Measurements from ENCODE around the gene ADCY3. TPM values are rescaled to one million over a fixed set of nuclear protein-coding genes. Genes with fewer than 3 reads are reported as not detected.

ADCY3 gene
- total and polyA plus RNA-seq, 10 of the 15 experiments (the other 5 are each of a cell fraction or from before 2014, with no cell fraction given), result 2.8 to 102 (median 50.4) TPM

DNA sequence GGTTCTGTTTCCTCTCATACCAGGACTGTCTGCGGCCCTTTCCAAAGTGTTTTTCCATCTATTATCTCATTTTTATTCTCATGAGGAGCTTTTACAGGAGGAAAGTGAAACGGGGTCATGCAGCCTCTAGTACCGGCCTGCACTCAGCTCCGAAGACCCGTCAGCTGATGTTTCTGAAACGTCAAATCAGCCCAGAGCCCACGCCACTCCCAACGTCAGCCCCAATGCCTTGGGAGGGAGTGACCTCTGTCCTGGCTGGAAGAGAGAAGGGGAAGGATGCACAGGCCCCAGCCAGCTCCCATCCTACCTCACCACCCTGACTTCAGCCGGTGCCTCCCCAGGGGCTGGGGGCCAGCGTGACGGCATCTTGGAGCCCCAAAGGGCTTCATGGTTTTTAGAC lies 58.5 kb downstream of the ADCY3 start:
- no TSS peak for BruUV-seq (replicated peaks)
- WGBS (ENCODE audit: insufficient coverage, insufficient replicate concordance, low lambda C conversion rate, missing lambda C conversion rate), result 97% methylated on average over 11 of the region's 11 CpGs
- no peaks in the 10 kb centered on the region for H3K4me1 ChIP-seq (ENCODE audit: control insufficient read depth, insufficient read depth, low read length)
- no peak overlapping the region for H2AFZ ChIP-seq (ENCODE audit: control insufficient read depth, low read depth, low read length)
- DNase-seq (ENCODE audit: low read depth, low spot score), result no peak
- no peak overlapping the region for H3K4me3 ChIP-seq
- no peaks in the 10 kb centered on the region; the same call in none of the 2 replicates for H3K79me2 ChIP-seq (ENCODE audit: control insufficient read depth, insufficient read depth, low read length)
- H3K36me3 ChIP-seq (ENCODE audit: control insufficient read depth in 2 of 2, insufficient read depth in 2 of 2, low read length in 1 of 2), result peaks cover 7 to 8% of the 10 kb centered on the region in 2 experiments; a peak in 3 of 4 replicates
- in situ Hi-C loops (cut with MboI), result no loop called here
- TF ChIP-seq CEBPZ (IDR thresholded peaks at IDR 0.05; ENCODE audit: low read depth, low read length), result no peak
- TF ChIP-seq SUZ12 (IDR thresholded peaks at IDR 0.05; ENCODE audit: unreplicated experiment), result no peak
- no peak for TF ChIP-seq KLF5 (IDR thresholded peaks at IDR 0.05; ENCODE audit: partially characterized antibody)
- TF ChIP-seq, protein P1, sequence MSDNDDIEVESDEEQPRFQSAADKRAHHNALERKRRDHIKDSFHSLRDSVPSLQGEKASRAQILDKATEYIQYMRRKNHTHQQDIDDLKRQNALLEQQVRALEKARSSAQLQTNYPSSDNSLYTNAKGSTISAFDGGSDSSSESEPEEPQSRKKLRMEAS (IDR thresholded peaks at IDR 0.05; ENCODE audit: low read depth, low read length), result no peak
- no peak for TF ChIP-seq RUNX3 (IDR thresholded peaks at IDR 0.05; ENCODE audit: low read length)
- no peak for TF ChIP-seq MEF2A (IDR thresholded peaks at IDR 0.05; ENCODE audit: insufficient read depth, low read depth, low read length)
- TF ChIP-seq BHLHE40 (IDR thresholded peaks at IDR 0.05; ENCODE audit: borderline replicate concordance in 1 of 2, low read depth in 2 of 2, low read length in 1 of 2), result no peak
- TF ChIP-seq ZNF24 (IDR thresholded peaks at IDR 0.05), result no peak
- TF ChIP-seq SREBF1 (IDR thresholded peaks at IDR 0.05; ENCODE audit: low read length), result no peak
- TF ChIP-seq MYC (IDR thresholded peaks at IDR 0.05; ENCODE audit: insufficient read depth, insufficient read length, insufficient replicate concordance, low read length, severe bottlenecking), result no peak
- no peak for TF ChIP-seq CBX3 (IDR thresholded peaks at IDR 0.05; ENCODE audit: borderline replicate concordance, low read depth)
- no peak for TF ChIP-seq IRF4 (IDR thresholded peaks at IDR 0.05; ENCODE audit: low read depth, low read length)
- no peak for TF ChIP-seq ETV6 (conservative IDR thresholded peaks at IDR 0.05 in 1 of 2, IDR thresholded peaks at IDR 0.05 in 1 of 2; ENCODE audit: borderline replicate concordance in 1 of 2, low read depth in 1 of 2)
- TF ChIP-seq SUPT20H (IDR thresholded peaks at IDR 0.05; ENCODE audit: borderline replicate concordance, control insufficient read depth, low read depth, low read length), result no peak
- TF ChIP-seq, protein P2, sequence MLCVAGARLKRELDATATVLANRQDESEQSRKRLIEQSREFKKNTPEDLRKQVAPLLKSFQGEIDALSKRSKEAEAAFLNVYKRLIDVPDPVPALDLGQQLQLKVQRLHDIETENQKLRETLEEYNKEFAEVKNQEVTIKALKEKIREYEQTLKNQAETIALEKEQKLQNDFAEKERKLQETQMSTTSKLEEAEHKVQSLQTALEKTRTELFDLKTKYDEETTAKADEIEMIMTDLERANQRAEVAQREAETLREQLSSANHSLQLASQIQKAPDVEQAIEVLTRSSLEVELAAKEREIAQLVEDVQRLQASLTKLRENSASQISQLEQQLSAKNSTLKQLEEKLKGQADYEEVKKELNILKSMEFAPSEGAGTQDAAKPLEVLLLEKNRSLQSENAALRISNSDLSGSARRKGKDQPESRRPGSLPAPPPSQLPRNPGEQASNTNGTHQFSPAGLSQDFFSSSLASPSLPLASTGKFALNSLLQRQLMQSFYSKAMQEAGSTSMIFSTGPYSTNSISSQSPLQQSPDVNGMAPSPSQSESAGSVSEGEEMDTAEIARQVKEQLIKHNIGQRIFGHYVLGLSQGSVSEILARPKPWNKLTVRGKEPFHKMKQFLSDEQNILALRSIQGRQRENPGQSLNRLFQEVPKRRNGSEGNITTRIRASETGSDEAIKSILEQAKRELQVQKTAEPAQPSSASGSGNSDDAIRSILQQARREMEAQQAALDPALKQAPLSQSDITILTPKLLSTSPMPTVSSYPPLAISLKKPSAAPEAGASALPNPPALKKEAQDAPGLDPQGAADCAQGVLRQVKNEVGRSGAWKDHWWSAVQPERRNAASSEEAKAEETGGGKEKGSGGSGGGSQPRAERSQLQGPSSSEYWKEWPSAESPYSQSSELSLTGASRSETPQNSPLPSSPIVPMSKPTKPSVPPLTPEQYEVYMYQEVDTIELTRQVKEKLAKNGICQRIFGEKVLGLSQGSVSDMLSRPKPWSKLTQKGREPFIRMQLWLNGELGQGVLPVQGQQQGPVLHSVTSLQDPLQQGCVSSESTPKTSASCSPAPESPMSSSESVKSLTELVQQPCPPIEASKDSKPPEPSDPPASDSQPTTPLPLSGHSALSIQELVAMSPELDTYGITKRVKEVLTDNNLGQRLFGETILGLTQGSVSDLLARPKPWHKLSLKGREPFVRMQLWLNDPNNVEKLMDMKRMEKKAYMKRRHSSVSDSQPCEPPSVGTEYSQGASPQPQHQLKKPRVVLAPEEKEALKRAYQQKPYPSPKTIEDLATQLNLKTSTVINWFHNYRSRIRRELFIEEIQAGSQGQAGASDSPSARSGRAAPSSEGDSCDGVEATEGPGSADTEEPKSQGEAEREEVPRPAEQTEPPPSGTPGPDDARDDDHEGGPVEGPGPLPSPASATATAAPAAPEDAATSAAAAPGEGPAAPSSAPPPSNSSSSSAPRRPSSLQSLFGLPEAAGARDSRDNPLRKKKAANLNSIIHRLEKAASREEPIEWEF (IDR thresholded peaks at IDR 0.05; ENCODE audit: insufficient replicate concordance, low read depth, low read length), result no peak
- CTCF ChIA-PET, result no interaction called here
- intact Hi-C loops (cut with micrococcal nuclease; ENCODE audit: unreplicated experiment), result no loop called here
- H4K20me1 ChIP-seq (ENCODE audit: control insufficient read depth, insufficient read depth), result no peaks in the 10 kb centered on the region
- FAIRE-seq, result no peak
- H3K9ac ChIP-seq (ENCODE audit: control insufficient read depth, insufficient read depth, low read length), result no peak overlapping the region
- no peaks in the 10 kb centered on the region for H3K9me3 ChIP-seq (replicated peaks; ENCODE audit: control insufficient read depth, insufficient read depth, low read length)
- no peak for ATAC-seq
- H3K4me2 ChIP-seq (ENCODE audit: control insufficient read depth, insufficient read depth), result no peak overlapping the region
- no peaks in the 10 kb centered on the region for H3K27me3 ChIP-seq (replicated peaks in 1 of 2; ENCODE audit: control insufficient read depth in 2 of 2, insufficient read depth in 2 of 2, low read length in 1 of 2)
- RAD21 ChIA-PET (ENCODE audit: unreplicated experiment), result no interaction called here
- POLR2A ChIA-PET, result no interaction called here
- H3K27ac ChIP-seq (ENCODE audit: control insufficient read depth, insufficient read depth), result no peak overlapping the region
- SMC1A ChIA-PET (ENCODE audit: uncharacterized antibody, unreplicated experiment), result no interaction called here
